ENCODE results near the gene ZNF441. TPM values are rescaled to one million over a fixed set of nuclear protein-coding genes. Genes with fewer than 3 reads are reported as not detected.

Gene ZNF441
- total and polyA plus RNA-seq, 4 donors, result 1.8 to 7.4 (median 5.7) TPM

DNA sequence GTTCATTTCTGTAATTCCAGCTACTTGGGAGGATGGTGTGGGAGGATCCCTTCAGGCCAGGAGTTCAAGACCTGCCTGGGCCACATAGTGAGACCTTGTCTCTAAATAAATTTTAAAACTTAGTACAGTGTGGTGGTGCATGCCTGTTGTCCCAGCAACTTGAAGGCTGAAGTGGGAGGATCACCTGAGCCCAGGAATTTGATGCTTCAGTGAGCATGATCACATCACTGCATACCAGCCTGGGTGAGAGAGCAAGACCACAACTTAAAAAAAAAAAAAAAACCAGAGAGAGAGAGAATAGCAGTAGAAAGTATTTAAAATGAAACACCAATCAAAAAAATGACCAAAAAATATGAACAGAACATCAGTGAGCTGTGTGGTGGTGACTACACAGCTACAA is 20.9 kb upstream of the ZNF441 start:
- peaks cover 0 to 5% (median 3%) of the 10 kb centered on the region in 4 donors for H3K9me3 ChIP-seq (ENCODE audit: control insufficient read depth in 4 of 4, low read length in 3 of 4)
- no peak overlapping the region for H3K27ac ChIP-seq (ENCODE audit: low read depth in 1 of 2, low read length in 2 of 2)
- no peaks in the 10 kb centered on the region for H3K36me3 ChIP-seq (ENCODE audit: control insufficient read depth in 4 of 4, insufficient read depth in 3 of 4, low read depth in 1 of 4, low read length in 3 of 4)
- TF ChIP-seq, protein P1, sequence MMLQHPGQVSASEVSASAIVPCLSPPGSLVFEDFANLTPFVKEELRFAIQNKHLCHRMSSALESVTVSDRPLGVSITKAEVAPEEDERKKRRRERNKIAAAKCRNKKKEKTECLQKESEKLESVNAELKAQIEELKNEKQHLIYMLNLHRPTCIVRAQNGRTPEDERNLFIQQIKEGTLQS (IDR thresholded peaks at IDR 0.05), result no peak
- TF ChIP-seq TAF1 (conservative IDR thresholded peaks at IDR 0.05) (no peak), HNF4A (conservative IDR thresholded peaks at IDR 0.05) (no peak)
- H3K9ac ChIP-seq (ENCODE audit: low read depth in 1 of 2, low read length in 2 of 2), result no peak overlapping the region
- no peak overlapping the region for H3K4me3 ChIP-seq (ENCODE audit: low read depth in 1 of 3, low read length in 3 of 3)
- DNase-seq (ENCODE audit: low spot score), result no peak
- no peaks in the 10 kb centered on the region for H3K27me3 ChIP-seq (ENCODE audit: control insufficient read depth in 4 of 4, insufficient read depth in 4 of 4, low read length in 3 of 4)
- no peaks in the 10 kb centered on the region for H3K4me1 ChIP-seq (ENCODE audit: control insufficient read depth in 4 of 4, insufficient read depth in 4 of 4, low read length in 3 of 4)

DNA sequence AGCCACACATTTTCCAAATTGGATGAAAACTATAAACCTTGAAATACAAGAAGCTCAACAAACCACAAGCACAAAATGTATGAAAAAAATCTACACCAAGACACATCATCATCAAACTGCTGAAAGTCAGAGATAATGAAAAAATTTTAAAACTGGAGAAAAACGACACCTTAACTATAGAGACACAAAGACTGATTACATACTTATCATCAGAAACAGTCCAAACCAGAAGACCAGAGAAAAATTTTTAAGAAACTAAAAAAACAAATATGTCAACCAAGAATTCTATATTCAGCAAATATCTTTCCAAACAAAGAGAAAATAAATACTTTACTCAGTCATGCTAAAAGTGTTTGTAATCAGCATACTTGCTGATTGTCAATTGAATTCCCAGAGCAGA is 19.5 kb upstream of the ZNF441 start:
- WGBS, result 47% methylated on average over 1 of the region's 1 CpG
- H3K4me3 ChIP-seq (ENCODE audit: low read depth in 1 of 3, low read length in 3 of 3), result no peak overlapping the region
- peaks cover 0 to 7% (median 4%) of the 10 kb centered on the region in 4 donors for H3K9me3 ChIP-seq (ENCODE audit: control insufficient read depth in 4 of 4, low read length in 3 of 4)
- no peak for DNase-seq (ENCODE audit: low spot score)
- H3K4me1 ChIP-seq (ENCODE audit: control insufficient read depth in 4 of 4, insufficient read depth in 4 of 4, low read length in 3 of 4), result no peaks in the 10 kb centered on the region
- TF ChIP-seq, protein P1 (IDR thresholded peaks at IDR 0.05), result no peak
- TF ChIP-seq RXRA (IDR thresholded peaks at IDR 0.05) (no peak), RAD21 (IDR thresholded peaks at IDR 0.05) (no peak), JUND (IDR thresholded peaks at IDR 0.05) (no peak), HNF4G (IDR thresholded peaks at IDR 0.05) (no peak), CTCF (IDR thresholded peaks at IDR 0.05; ENCODE audit: low read depth, low read length, missing input control) (no peak), ZBTB33 (IDR thresholded peaks at IDR 0.05) (no peak), TAF1 (conservative IDR thresholded peaks at IDR 0.05) (no peak), HNF4A (conservative IDR thresholded peaks at IDR 0.05) (no peak), FOXA2 (IDR thresholded peaks at IDR 0.05) (no peak), FOXA1 (IDR thresholded peaks at IDR 0.05) (no peak), REST (IDR thresholded peaks at IDR 0.05) (no peak), YY1 (IDR thresholded peaks at IDR 0.05) (no peak), SP1 (IDR thresholded peaks at IDR 0.05) (no peak), NR2F2 (IDR thresholded peaks at IDR 0.05) (no peak), EGR1 (IDR thresholded peaks at IDR 0.05; ENCODE audit: low read depth in 2 of 2) (no peak), GABPA (IDR thresholded peaks at IDR 0.05 in 1 of 2, conservative IDR thresholded peaks at IDR 0.05 in 1 of 2) (no peak)
- TF ChIP-seq, protein P2, sequence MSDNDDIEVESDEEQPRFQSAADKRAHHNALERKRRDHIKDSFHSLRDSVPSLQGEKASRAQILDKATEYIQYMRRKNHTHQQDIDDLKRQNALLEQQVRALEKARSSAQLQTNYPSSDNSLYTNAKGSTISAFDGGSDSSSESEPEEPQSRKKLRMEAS (IDR thresholded peaks at IDR 0.05), result no peak
- H3K27me3 ChIP-seq (ENCODE audit: control insufficient read depth in 4 of 4, insufficient read depth in 4 of 4, low read length in 3 of 4), result no peaks in the 10 kb centered on the region
- no peaks in the 10 kb centered on the region for H3K36me3 ChIP-seq (ENCODE audit: control insufficient read depth in 4 of 4, insufficient read depth in 3 of 4, low read depth in 1 of 4, low read length in 3 of 4)
- H3K9ac ChIP-seq (ENCODE audit: low read depth in 1 of 2, low read length in 2 of 2), result no peak overlapping the region
- no peak overlapping the region for H3K27ac ChIP-seq (ENCODE audit: low read depth in 1 of 2, low read length in 2 of 2)
